Body of pancreas (tissue), 4 donors: Measurements from ENCODE around the gene MSMO1.

ENCODE experiments used
- POLR2A ChIP-seq, 3 donors: fragments of 450-650 bp; IDR thresholded peaks; one replicate each; pipeline ENCODE4 v1.6.1; 2016; ENCODE audit warnings: antibody characterized with exemption in 3 of 3, mild to moderate bottlenecking in 2 of 3
- TF ChIP-seq, protein P1 (sequence below), 7 experiments: fragments of 450-650 bp in 4 of 7; fragments of 200-600 bp in 3 of 7; sonication (generic) in 3 of 7; IDR thresholded peaks; one replicate each; pipeline ENCODE4 v1.5.1; 2016 to 2019; ENCODE audit warnings: antibody characterized with exemption in 7 of 7

- TF ChIP-seq, protein P1, sequence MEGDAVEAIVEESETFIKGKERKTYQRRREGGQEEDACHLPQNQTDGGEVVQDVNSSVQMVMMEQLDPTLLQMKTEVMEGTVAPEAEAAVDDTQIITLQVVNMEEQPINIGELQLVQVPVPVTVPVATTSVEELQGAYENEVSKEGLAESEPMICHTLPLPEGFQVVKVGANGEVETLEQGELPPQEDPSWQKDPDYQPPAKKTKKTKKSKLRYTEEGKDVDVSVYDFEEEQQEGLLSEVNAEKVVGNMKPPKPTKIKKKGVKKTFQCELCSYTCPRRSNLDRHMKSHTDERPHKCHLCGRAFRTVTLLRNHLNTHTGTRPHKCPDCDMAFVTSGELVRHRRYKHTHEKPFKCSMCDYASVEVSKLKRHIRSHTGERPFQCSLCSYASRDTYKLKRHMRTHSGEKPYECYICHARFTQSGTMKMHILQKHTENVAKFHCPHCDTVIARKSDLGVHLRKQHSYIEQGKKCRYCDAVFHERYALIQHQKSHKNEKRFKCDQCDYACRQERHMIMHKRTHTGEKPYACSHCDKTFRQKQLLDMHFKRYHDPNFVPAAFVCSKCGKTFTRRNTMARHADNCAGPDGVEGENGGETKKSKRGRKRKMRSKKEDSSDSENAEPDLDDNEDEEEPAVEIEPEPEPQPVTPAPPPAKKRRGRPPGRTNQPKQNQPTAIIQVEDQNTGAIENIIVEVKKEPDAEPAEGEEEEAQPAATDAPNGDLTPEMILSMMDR (IDR thresholded peaks at IDR 0.05) = no peak
- no peak for TF ChIP-seq POLR2A (IDR thresholded peaks at IDR 0.05)
Measured at GRCh38 chr4:165345666-165346417, 18.4 kb downstream of the MSMO1 start.
